GM23338 (cell line): ENCODE measurements around the gene ASB3. TPM values are rescaled to one million over a fixed set of nuclear protein-coding genes. Genes with fewer than 3 reads are reported as not detected.

ENCODE experiments used
- ATAC-seq: fragments of 200-7000 bp; cut with Tn5 transposase; 3 replicates; pipeline ENCODE4 v1.9.1; 2020
- DNase-seq: peaks from one replicate; pipeline ENCODE4 v3.0.0-alpha.2; 2015; ENCODE audit warnings: low spot score
- H2AFZ ChIP-seq: fragments of 200-600 bp; sonication (generic); 2 replicates; pipeline ENCODE4 v1.8.0; 2016; ENCODE audit warnings: antibody characterized with exemption, mild to moderate bottlenecking, moderate library complexity
- H3F3A ChIP-seq: fragments of 200-600 bp; sonication (generic); replicated peaks from 2 replicates; pipeline ENCODE4 v1.8.0; 2017; ENCODE audit warnings: antibody characterized with exemption, mixed run types, low read depth
- H3K27ac ChIP-seq: fragments of 200-600 bp; sonication (generic); 2 replicates; pipeline ENCODE4 v1.6.1; 2016; ENCODE audit warnings: low read depth
- H3K27me3 ChIP-seq: fragments of 200-600 bp; sonication (generic); 2 replicates; pipeline ENCODE4 v1.8.0; 2016; ENCODE audit warnings: mild to moderate bottlenecking, mixed run types, moderate library complexity; ENCODE audit not compliant: insufficient read depth
- H3K36me3 ChIP-seq: fragments of 200-600 bp; sonication (generic); 2 replicates; pipeline ENCODE4 v1.8.0; 2016; ENCODE audit warnings: mild to moderate bottlenecking; ENCODE audit not compliant: insufficient read depth
- H3K4me1 ChIP-seq: fragments of 200-600 bp; sonication (generic); 2 replicates; pipeline ENCODE4 v1.8.0; 2016; ENCODE audit warnings: mild to moderate bottlenecking, moderate library complexity; ENCODE audit not compliant: insufficient read depth
- H3K4me2 ChIP-seq: fragments of 200-600 bp; sonication (generic); 2 replicates; pipeline ENCODE4 v1.7.1; 2017; ENCODE audit warnings: mixed run types
- H3K4me3 ChIP-seq: fragments of 200-600 bp; sonication (generic); 2 replicates; pipeline ENCODE4 v1.6.1; 2016; ENCODE audit warnings: mixed run types
- H3K79me2 ChIP-seq: fragments of 200-600 bp; sonication (generic); replicated peaks from 2 replicates; pipeline ENCODE4 v1.8.0; 2017; ENCODE audit warnings: mild to moderate bottlenecking; ENCODE audit not compliant: insufficient read depth
- H3K9me2 ChIP-seq: fragments of 200-600 bp; sonication (generic); 2 replicates; pipeline ENCODE4 v1.8.0; 2017; ENCODE audit not compliant: insufficient read depth
- H4K20me1 ChIP-seq: fragments of 200-600 bp; sonication (generic); replicated peaks from 2 replicates; pipeline ENCODE4 v1.8.0; 2017; ENCODE audit warnings: mild to moderate bottlenecking; ENCODE audit not compliant: insufficient read depth
- H3K27ac Mint-ChIP-seq: 2 replicates; pipeline ENCODE4 v1.8.0; 2020; ENCODE audit warnings: inconsistent platforms, mild to moderate bottlenecking, moderate library complexity, mixed read lengths
- H3K27me3 Mint-ChIP-seq: 3 replicates; pipeline ENCODE4 v1.8.0; 2022; ENCODE audit warnings: low read depth, mild to moderate bottlenecking, moderate library complexity, mixed read lengths, inconsistent platforms; ENCODE audit not compliant: insufficient read depth, poor library complexity
- H3K36me3 Mint-ChIP-seq: 3 replicates; pipeline ENCODE4 v1.8.0; 2021; ENCODE audit warnings: low read depth, mild to moderate bottlenecking, inconsistent platforms, moderate library complexity, mixed read lengths
- H3K4me1 Mint-ChIP-seq: 3 replicates; pipeline ENCODE4 v1.8.0; 2020; ENCODE audit warnings: mild to moderate bottlenecking, inconsistent platforms, mixed read lengths
- H3K4me3 Mint-ChIP-seq: 3 replicates; pipeline ENCODE4 v1.8.0; 2021; ENCODE audit warnings: moderate library complexity, mild to moderate bottlenecking, inconsistent platforms, mixed read lengths
- H3K9me3 Mint-ChIP-seq: 3 replicates; pipeline ENCODE4 v1.8.0; 2020; ENCODE audit warnings: moderate library complexity, mild to moderate bottlenecking, inconsistent platforms, mixed read lengths
- CREB1 ChIP-seq: fragments of 250-450 bp; sonication (Bioruptor Pico); IDR thresholded peaks from 2 replicates; pipeline ENCODE4 v1.5.0; 2020; ENCODE audit warnings: low read depth, mild to moderate bottlenecking, moderate library complexity
- EZH2 ChIP-seq: fragments of 200-600 bp; sonication (generic); IDR thresholded peaks from one replicate; pipeline ENCODE4 v1.8.0; 2017; ENCODE audit warnings: antibody characterized with exemption, mild to moderate bottlenecking, low read depth; ENCODE audit not compliant: unreplicated experiment
- EZH2phosphoT487 ChIP-seq: fragments of 200-600 bp; sonication (generic); IDR thresholded peaks from one replicate; pipeline ENCODE4 v1.8.1; 2018; ENCODE audit warnings: antibody characterized with exemption; ENCODE audit not compliant: unreplicated experiment
- JUNB ChIP-seq: IDR thresholded peaks from one replicate; pipeline ENCODE4 v1.6.1; 2016; ENCODE audit warnings: antibody characterized with exemption; ENCODE audit not compliant: unreplicated experiment
- NANOG ChIP-seq: IDR thresholded peaks from 2 replicates; pipeline ENCODE4 v1.6.1; 2016; ENCODE audit warnings: antibody characterized with exemption, borderline replicate concordance
- REST ChIP-seq: IDR thresholded peaks from one replicate; pipeline ENCODE4 v1.6.1; 2018; ENCODE audit warnings: antibody characterized with exemption; ENCODE audit not compliant: unreplicated experiment
- STAT1 ChIP-seq: IDR thresholded peaks from one replicate; pipeline ENCODE4 v1.6.1; 2016; ENCODE audit warnings: antibody characterized with exemption; ENCODE audit not compliant: unreplicated experiment
- ZNF331 ChIP-seq: fragments of 250-450 bp; sonication (Bioruptor Pico); IDR thresholded peaks from 2 replicates; pipeline ENCODE4 v1.5.0; 2020; ENCODE audit warnings: low read depth, mild to moderate bottlenecking, moderate library complexity
- polyA plus RNA-seq: library from polyadenylated mRNA; unstranded; fragments of >200 nt; fragmentation: Nextera tagmentation; extraction: Ambion mirVana; gene quantifications from 2 replicates; pipeline ENCODE4 v1.2.1, GENCODE V29; 2016
- total RNA-seq: library from RNA; depleted of rRNA; stranded (reverse); fragments of >200 nt; shearing (Covaris generic); gene quantifications from 2 replicates; pipeline ENCODE4 v1.2.3, GENCODE V29; 2014
- TF ChIP-seq, protein P1 (sequence below): IDR thresholded peaks from 2 replicates; pipeline ENCODE4 v1.6.1; 2016; ENCODE audit warnings: antibody characterized with exemption
- TF ChIP-seq, protein P2 (sequence below), 2 experiments: fragments of 200-600 bp in 1 of 2; sonication (generic) in 1 of 2; conservative IDR thresholded peaks; 2 replicates each; pipeline versions ENCODE4 v1.5.1 to v1.6.1; 2016 to 2017; ENCODE audit warnings: antibody characterized with exemption in 2 of 2, low read depth in 2 of 2, mild to moderate bottlenecking in 2 of 2, moderate library complexity in 1 of 2

ASB3 gene
- total and polyA plus RNA-seq, 2 experiments from 2014 or later = 22.4 to 30.5 TPM

DNA sequence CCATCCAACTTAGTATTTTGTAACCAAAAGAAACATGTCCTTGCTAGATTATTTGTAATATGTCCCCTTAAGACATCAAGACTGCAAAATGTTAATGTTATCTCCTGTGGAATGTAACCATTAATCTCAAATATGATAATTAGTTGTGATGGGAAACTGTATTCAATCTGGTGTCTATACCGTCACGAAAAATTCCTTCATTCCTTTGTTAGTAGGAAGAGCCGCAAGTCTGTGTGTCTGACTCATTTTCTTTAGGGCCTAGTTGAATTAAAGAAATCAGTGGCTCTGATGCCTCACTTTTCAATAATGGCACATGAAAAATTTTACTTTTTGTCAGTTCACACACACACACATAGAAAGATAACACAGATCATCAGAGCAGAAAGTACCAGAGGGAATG lies 146.3 kb downstream of the ASB3 start:
- Histone ChIP-seq H4K20me1 (no peaks in the 10 kb centered on the region), H2AFZ (no peak overlapping the region), H3K4me3 (no peak overlapping the region), H3K4me2 (no peak overlapping the region), H3K27me3 (no peaks in the 10 kb centered on the region), H3F3A (no peaks in the 10 kb centered on the region), H3K36me3 (no peaks in the 10 kb centered on the region), H3K27ac (no peak overlapping the region), H3K79me2 (no peaks in the 10 kb centered on the region), H3K9me2 (no peaks in the 10 kb centered on the region), H3K4me1 (peaks cover 9% of the 10 kb centered on the region; the same call in 1 of the 2 replicates)
- Mint-ChIP-seq H3K36me3 (no peaks in the 10 kb centered on the region), H3K27me3 (peaks cover 2% of the 10 kb centered on the region), H3K4me3 (no peak overlapping the region), H3K27ac (no peak overlapping the region), H3K4me1 (peaks cover 14% of the 10 kb centered on the region), H3K9me3 (peaks cover 4% of the 10 kb centered on the region; the same call in 2 of the 3 replicates)
- TF ChIP-seq, protein P1, sequence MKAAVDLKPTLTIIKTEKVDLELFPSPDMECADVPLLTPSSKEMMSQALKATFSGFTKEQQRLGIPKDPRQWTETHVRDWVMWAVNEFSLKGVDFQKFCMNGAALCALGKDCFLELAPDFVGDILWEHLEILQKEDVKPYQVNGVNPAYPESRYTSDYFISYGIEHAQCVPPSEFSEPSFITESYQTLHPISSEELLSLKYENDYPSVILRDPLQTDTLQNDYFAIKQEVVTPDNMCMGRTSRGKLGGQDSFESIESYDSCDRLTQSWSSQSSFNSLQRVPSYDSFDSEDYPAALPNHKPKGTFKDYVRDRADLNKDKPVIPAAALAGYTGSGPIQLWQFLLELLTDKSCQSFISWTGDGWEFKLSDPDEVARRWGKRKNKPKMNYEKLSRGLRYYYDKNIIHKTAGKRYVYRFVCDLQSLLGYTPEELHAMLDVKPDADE = no peak
- TF ChIP-seq EZH2 (no peak), ZNF331 (CRISPR knock-in tag) (no peak), CREB1 (CRISPR knock-in tag) (no peak), NANOG (no peak)
- TF ChIP-seq, protein P2, sequence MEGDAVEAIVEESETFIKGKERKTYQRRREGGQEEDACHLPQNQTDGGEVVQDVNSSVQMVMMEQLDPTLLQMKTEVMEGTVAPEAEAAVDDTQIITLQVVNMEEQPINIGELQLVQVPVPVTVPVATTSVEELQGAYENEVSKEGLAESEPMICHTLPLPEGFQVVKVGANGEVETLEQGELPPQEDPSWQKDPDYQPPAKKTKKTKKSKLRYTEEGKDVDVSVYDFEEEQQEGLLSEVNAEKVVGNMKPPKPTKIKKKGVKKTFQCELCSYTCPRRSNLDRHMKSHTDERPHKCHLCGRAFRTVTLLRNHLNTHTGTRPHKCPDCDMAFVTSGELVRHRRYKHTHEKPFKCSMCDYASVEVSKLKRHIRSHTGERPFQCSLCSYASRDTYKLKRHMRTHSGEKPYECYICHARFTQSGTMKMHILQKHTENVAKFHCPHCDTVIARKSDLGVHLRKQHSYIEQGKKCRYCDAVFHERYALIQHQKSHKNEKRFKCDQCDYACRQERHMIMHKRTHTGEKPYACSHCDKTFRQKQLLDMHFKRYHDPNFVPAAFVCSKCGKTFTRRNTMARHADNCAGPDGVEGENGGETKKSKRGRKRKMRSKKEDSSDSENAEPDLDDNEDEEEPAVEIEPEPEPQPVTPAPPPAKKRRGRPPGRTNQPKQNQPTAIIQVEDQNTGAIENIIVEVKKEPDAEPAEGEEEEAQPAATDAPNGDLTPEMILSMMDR (conservative IDR thresholded peaks at IDR 0.05; ENCODE audit: low read depth in 2 of 2) = no peak
- no peak for ATAC-seq
- DNase-seq = no peak

DNA sequence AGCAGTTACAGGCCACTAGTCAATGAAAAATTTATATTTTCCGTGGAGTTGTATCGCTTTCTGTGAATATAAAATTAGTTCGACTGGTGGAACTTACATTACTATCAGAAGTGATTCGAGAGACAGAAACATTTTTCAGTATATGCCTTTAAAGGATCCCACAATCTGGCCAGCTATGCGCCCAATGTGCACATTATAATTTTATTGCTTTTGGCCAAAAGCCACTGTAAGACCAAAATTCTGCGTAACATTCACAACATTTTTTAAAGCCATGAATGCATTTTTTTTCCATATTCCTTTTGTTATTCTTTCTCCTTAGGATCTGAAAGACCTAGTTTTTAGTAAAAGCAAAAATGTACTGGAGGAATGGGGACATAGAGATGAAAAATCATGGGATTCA lies 150.2 kb downstream of the ASB3 start:
- H3K4me2 ChIP-seq = no peak overlapping the region
- no peaks in the 10 kb centered on the region for H3K9me2 ChIP-seq
- H3K4me3 ChIP-seq = no peak overlapping the region
- H3F3A ChIP-seq = no peaks in the 10 kb centered on the region
- Mint-ChIP-seq H3K36me3 (no peaks in the 10 kb centered on the region), H3K27ac (no peak overlapping the region), H3K27me3 (peaks cover 2% of the 10 kb centered on the region), H3K4me3 (no peak overlapping the region), H3K4me1 (peaks cover 6% of the 10 kb centered on the region; the same call in 2 of the 3 replicates), H3K9me3 (peaks cover 4% of the 10 kb centered on the region; the same call in 2 of the 3 replicates)
- H2AFZ ChIP-seq = no peak overlapping the region
- H3K79me2 ChIP-seq = no peaks in the 10 kb centered on the region
- ATAC-seq (no peak), DNase-seq (no peak)
- H3K36me3 ChIP-seq = no peaks in the 10 kb centered on the region
- no peak overlapping the region for H3K27ac ChIP-seq
- no peaks in the 10 kb centered on the region for H4K20me1 ChIP-seq
- H3K4me1 ChIP-seq = peaks cover 7% of the 10 kb centered on the region; the same call in 1 of the 2 replicates
- H3K27me3 ChIP-seq = no peaks in the 10 kb centered on the region
- TF ChIP-seq, protein P1 = no peak
- TF ChIP-seq JUNB = no peak
- no peak for TF ChIP-seq EZH2phosphoT487
- TF ChIP-seq STAT1 = no peak
- TF ChIP-seq REST = no peak
